Neural cell (in vitro differentiated cells): ENCODE data around the gene RAP1A. TPM values are rescaled to one million over a fixed set of nuclear protein-coding genes. Genes with fewer than 3 reads are reported as not detected.
"Not testable (repeated sequence)": the region's sequence is repeated elsewhere in the genome, so short reads cannot be mapped to it uniquely, and the experiment has no call there.

Experiments used
- H2AFZ ChIP-seq: fragments of 200-600, 300-800 bp; sonication (generic), shearing (Covaris generic); 2 replicates; pipeline ENCODE4 v1.6.0; 2014; ENCODE audit warnings: low read depth, mild to moderate bottlenecking, antibody characterized with exemption, low read length, moderate library complexity
- H3F3A ChIP-seq: fragments of 200-600 bp; shearing (Covaris generic); 2 replicates; pipeline ENCODE4 v1.6.1; 2016; ENCODE audit warnings: mild to moderate bottlenecking, moderate library complexity, mixed read lengths, antibody characterized with exemption, low read length; ENCODE audit not compliant: insufficient read depth, poor library complexity, severe bottlenecking
- H3K27ac ChIP-seq: fragments of 200-600, 300-800 bp; sonication (generic), shearing (Covaris generic); 2 replicates; pipeline ENCODE4 v1.5.1; 2014; ENCODE audit warnings: mild to moderate bottlenecking, low read length, moderate library complexity
- H3K27me3 ChIP-seq: fragments of 300-800, 200-600 bp; sonication (generic), shearing (Covaris generic); 2 replicates; pipeline ENCODE4 v1.6.0; 2014; ENCODE audit warnings: mild to moderate bottlenecking, low read depth, low read length, moderate library complexity; ENCODE audit not compliant: insufficient read depth
- H3K36me3 ChIP-seq: fragments of 300-800, 200-600 bp; sonication (generic), shearing (Covaris generic); 2 replicates; pipeline ENCODE4 v1.5.1; 2014; ENCODE audit warnings: mild to moderate bottlenecking, antibody characterized with exemption, low read length, moderate library complexity; ENCODE audit not compliant: insufficient read depth
- H3K4me2 ChIP-seq: fragments of 300-800, 200-600 bp; sonication (generic), shearing (Covaris generic); 2 replicates; pipeline ENCODE4 v1.6.0; 2014; ENCODE audit warnings: mild to moderate bottlenecking, low read length
- H3K4me3 ChIP-seq: fragments of 300-800, 200-600 bp; sonication (generic), shearing (Covaris generic); 2 replicates; pipeline ENCODE4 v1.5.1; 2014; ENCODE audit warnings: mild to moderate bottlenecking, low read length, moderate library complexity
- H3K79me2 ChIP-seq: fragments of 200-600 bp; shearing (Covaris generic); replicated peaks from 2 replicates; pipeline ENCODE4 v1.6.0; 2014; ENCODE audit warnings: mild to moderate bottlenecking, low read length, moderate library complexity; ENCODE audit not compliant: insufficient read depth
- H3K9ac ChIP-seq: fragments of 300-800, 200-600 bp; sonication (generic), shearing (Covaris generic); 2 replicates; pipeline ENCODE4 v1.6.1; 2016; ENCODE audit warnings: mild to moderate bottlenecking, low read length, mixed read lengths
- H3K9me2 ChIP-seq: fragments of 200-600 bp; shearing (Covaris generic); 2 replicates; pipeline ENCODE4 v1.6.1; 2016; ENCODE audit warnings: mild to moderate bottlenecking, low read length, mixed read lengths; ENCODE audit not compliant: insufficient read depth
- H3K9me3 ChIP-seq: fragments of 200-600, 300-800 bp; sonication (generic), shearing (Covaris generic); 2 replicates; pipeline ENCODE4 v1.6.1; 2016; ENCODE audit warnings: mild to moderate bottlenecking, mixed run types, low read length, moderate library complexity, mixed read lengths
- H4K20me1 ChIP-seq: fragments of 200-600 bp; shearing (Covaris generic); 2 replicates; pipeline ENCODE4 v1.6.1; 2016; ENCODE audit warnings: mild to moderate bottlenecking, mixed run types; ENCODE audit not compliant: insufficient read depth
- EP300 ChIP-seq: fragments of 450-650 bp; conservative IDR thresholded peaks from 2 replicates; pipeline ENCODE4 v1.6.1; 2014; ENCODE audit warnings: antibody characterized with exemption, mild to moderate bottlenecking, moderate library complexity; ENCODE audit not compliant: poor library complexity, severe bottlenecking
- EZH2 ChIP-seq: fragments of 200-600, 300-800 bp; shearing (Covaris generic), sonication (generic); IDR thresholded peaks from 2 replicates; pipeline ENCODE4 v1.6.1; 2014; ENCODE audit warnings: antibody characterized with exemption, low read length, borderline replicate concordance, mild to moderate bottlenecking; ENCODE audit not compliant: insufficient read depth, poor library complexity, severe bottlenecking
- MXI1 ChIP-seq: fragments of 450-650 bp; conservative IDR thresholded peaks from 2 replicates; pipeline ENCODE4 v1.6.1; 2014; ENCODE audit warnings: antibody characterized with exemption, mild to moderate bottlenecking; ENCODE audit not compliant: poor library complexity, severe bottlenecking
- TAF1 ChIP-seq: IDR thresholded peaks from 2 replicates; pipeline ENCODE4 v1.6.1; 2012; ENCODE audit warnings: low read depth
- polyA plus RNA-seq: library from polyadenylated mRNA; depleted of rRNA; stranded (reverse); fragments of >200 nt; gene quantifications from 2 replicates; pipeline ENCODE4 v1.2.3, GENCODE V29; 2014
- TF ChIP-seq, protein P1 (sequence below): fragments of 450-650 bp; IDR thresholded peaks from 2 replicates; pipeline ENCODE4 v1.5.1; 2014; ENCODE audit warnings: antibody characterized with exemption, mild to moderate bottlenecking, moderate library complexity; ENCODE audit not compliant: poor library complexity, severe bottlenecking

The RAP1A gene
- polyA plus RNA-seq, 1 donor from 2014 or later = 28.7 TPM

DNA sequence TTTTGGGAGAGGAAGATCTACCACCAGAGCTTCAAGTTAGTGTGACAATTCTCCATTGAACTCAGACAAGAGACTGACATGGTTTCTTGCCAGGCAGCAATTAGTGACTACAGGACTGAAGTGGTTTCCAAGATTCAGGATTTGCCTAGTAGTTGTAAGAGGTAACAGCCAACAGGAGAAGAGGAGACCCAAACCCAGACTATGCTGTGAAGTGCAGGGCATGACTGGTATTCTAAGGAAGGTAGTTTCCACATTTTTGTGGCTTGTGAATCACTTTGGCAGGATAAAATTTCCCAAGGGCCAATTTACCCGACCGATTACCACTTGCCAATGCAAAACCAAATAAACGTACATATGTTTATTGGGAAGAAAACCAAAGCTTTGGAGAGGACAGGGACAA is 14.7 kb upstream of the RAP1A start:
- Histone ChIP-seq H3K4me3 (no peak overlapping the region), H3K36me3 (no peaks in the 10 kb centered on the region), H2AFZ (no peak overlapping the region), H3K4me2 (no peak overlapping the region), H4K20me1 (no peaks in the 10 kb centered on the region), H3K9ac (no peak overlapping the region), H3K27ac (no peak overlapping the region), H3K27me3 (no peaks in the 10 kb centered on the region), H3K9me2 (no peaks in the 10 kb centered on the region), H3K9me3 (no peaks in the 10 kb centered on the region), H3F3A (no peaks in the 10 kb centered on the region), H3K79me2 (no peaks in the 10 kb centered on the region)
- TF ChIP-seq MXI1 = no peak
- TF ChIP-seq EZH2 = no peak

DNA sequence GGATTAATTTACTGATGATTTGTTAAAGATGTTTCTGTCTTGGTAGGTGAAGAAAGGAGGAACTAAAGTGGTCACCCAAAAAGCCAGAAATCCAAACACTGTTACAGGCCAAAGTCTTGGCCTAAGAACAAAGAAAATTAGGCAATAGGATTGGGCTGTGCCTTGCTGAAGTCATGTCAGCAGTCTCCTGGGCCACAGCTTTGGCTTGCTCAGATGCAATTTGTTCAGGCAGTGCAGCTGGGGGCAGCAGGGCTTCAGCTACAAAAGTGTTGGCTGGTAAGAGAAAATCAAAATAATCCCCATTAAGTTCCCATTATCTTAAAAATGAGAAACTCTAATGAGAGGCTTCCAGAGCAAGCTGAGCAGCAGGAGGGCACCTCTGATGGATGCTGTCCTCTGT is 14.0 kb upstream of the RAP1A start:
- Histone ChIP-seq H3K4me3 (no peak overlapping the region), H3K27me3 (no peaks in the 10 kb centered on the region), H3F3A (no peaks in the 10 kb centered on the region), H3K9ac (no peak overlapping the region), H3K79me2 (no peaks in the 10 kb centered on the region), H3K4me2 (no peak overlapping the region), H2AFZ (no peak overlapping the region), H3K9me2 (no peaks in the 10 kb centered on the region), H3K9me3 (no peaks in the 10 kb centered on the region), H4K20me1 (no peaks in the 10 kb centered on the region), H3K27ac (no peak overlapping the region), H3K36me3 (no peaks in the 10 kb centered on the region)
- TF ChIP-seq, protein P1, sequence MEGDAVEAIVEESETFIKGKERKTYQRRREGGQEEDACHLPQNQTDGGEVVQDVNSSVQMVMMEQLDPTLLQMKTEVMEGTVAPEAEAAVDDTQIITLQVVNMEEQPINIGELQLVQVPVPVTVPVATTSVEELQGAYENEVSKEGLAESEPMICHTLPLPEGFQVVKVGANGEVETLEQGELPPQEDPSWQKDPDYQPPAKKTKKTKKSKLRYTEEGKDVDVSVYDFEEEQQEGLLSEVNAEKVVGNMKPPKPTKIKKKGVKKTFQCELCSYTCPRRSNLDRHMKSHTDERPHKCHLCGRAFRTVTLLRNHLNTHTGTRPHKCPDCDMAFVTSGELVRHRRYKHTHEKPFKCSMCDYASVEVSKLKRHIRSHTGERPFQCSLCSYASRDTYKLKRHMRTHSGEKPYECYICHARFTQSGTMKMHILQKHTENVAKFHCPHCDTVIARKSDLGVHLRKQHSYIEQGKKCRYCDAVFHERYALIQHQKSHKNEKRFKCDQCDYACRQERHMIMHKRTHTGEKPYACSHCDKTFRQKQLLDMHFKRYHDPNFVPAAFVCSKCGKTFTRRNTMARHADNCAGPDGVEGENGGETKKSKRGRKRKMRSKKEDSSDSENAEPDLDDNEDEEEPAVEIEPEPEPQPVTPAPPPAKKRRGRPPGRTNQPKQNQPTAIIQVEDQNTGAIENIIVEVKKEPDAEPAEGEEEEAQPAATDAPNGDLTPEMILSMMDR = no peak
- TF ChIP-seq EP300 (no peak), TAF1 (no peak)

DNA sequence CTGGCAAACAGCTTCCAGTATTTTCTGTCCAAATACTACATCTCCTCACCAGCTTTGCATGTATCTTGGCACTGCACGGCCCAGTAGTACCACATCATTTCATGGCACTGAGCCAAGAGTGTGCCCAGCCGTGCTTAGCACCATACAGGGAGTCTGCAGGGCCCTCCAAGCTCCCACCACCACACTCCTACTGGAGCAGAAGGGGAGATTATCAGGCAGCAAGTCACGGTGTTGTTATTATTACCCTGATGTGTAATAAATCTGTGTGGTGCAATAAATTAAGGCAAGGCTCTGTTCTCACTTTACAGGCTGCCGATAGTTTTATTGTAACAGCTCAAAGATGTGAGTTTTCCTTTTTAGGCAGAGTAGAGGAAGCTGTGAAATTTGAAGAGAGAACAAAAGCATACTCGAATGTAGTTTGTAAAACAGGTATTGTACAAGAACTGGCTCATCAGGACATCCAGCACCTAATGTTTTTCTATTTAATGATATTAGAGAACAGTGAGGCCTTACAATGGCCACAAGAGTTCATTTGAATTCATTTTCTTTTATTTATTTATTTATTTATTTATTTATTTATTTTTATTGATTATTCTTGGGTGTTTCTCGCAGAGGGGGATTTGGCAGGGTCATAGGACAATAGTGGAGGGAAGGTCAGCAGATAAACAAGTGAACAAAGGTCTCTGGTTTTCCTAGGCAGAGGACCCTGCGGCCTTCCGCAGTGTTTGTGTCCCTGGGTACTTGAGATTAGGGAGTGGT is 13.0 kb upstream of the RAP1A start:
- not testable (repeated sequence) for H3K27ac ChIP-seq, H4K20me1 ChIP-seq

DNA sequence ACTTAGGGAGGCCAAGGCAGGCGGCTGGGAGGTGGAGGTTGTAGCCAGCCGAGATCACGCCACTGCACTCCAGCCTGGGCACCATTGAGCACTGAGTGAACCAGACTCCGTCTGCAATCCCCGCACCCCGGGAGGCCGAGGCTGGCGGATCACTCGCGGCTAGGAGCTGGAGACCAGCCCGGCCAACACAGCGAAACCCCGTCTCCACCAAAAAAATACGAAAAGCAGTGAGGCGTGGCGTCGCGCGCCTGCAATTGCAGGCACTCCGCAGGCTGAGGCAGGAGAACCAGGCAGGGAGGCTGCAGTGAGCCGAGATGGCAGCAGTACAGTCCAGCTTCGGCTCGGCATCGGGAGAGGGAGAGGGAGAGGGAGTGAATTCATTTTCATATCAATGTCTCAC is 11.1 kb upstream of the RAP1A start:
- not testable (repeated sequence) for H3K9me2 ChIP-seq, H3K27me3 ChIP-seq, H3K79me2 ChIP-seq, H3F3A ChIP-seq, H2AFZ ChIP-seq, H3K4me3 ChIP-seq, H3K9me3 ChIP-seq, H3K36me3 ChIP-seq, H4K20me1 ChIP-seq, H3K4me2 ChIP-seq, H3K27ac ChIP-seq, H3K9ac ChIP-seq

More for the DNA sequence above, 13.0 kb upstream of the RAP1A start:
- not testable (repeated sequence) for H3K9me2 ChIP-seq, H3K36me3 ChIP-seq, H3K9ac ChIP-seq, H3K79me2 ChIP-seq, H3K9me3 ChIP-seq, H3F3A ChIP-seq, H3K4me3 ChIP-seq, H3K27me3 ChIP-seq, H3K4me2 ChIP-seq, H2AFZ ChIP-seq
